SU-DHL-6 (cell line): ENCODE data around the gene E2F3.

ENCODE experiments used
- EZH2phosphoT487 ChIP-seq: fragments of 200-600 bp; sonication (generic), shearing (Covaris generic); conservative IDR thresholded peaks from 2 replicates; pipeline ENCODE4 v1.6.1; 2018; ENCODE audit warnings: mild to moderate bottlenecking, antibody characterized with exemption, low read length, moderate library complexity, mixed read lengths
- TF ChIP-seq, protein P1 (sequence below): fragments of 200-600 bp; sonication (generic); IDR thresholded peaks from one replicate; pipeline ENCODE4 v1.5.1; 2017; ENCODE audit warnings: antibody characterized with exemption, mild to moderate bottlenecking, low read length, moderate library complexity; ENCODE audit not compliant: insufficient read depth, poor library complexity, severe bottlenecking

DNA sequence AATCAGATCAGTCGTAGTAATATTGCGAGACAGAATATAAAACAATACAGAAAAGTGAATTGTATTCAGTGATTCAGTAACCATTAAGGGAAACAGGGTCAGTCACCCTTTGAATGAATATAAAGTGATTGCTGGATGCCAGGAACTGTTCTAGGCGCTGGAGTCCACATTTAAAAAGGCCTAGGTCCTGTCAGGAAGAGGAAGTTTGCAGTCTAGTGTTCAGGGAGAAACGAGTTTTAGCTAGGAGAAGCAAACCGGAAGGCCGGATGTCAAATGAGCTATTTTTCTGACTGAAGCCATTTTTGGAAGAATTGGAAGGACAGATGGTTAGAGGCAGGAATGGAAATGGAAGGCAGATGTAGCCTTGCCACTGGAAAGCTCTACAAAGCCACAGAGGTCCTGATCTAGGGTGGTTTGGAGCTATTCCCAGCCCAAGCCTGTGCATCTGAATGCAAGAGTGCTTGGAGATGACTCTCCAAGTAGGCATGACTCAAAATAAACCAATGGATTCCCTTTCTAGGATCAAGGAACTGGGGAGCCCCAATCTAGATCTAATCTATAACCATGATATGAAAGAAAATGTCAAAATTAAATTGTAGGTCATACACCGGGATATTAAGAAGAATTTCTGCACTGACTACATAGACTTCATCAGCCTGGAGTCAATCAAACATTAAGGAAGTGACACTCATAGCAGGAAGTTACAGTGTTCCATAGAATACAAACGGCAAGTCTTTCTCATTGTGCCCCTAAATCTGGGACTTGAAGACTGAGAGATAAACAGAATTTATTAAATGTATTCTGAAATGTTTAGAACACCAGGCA lies 95.7 kb downstream of the E2F3 start:
- TF ChIP-seq, protein P1, sequence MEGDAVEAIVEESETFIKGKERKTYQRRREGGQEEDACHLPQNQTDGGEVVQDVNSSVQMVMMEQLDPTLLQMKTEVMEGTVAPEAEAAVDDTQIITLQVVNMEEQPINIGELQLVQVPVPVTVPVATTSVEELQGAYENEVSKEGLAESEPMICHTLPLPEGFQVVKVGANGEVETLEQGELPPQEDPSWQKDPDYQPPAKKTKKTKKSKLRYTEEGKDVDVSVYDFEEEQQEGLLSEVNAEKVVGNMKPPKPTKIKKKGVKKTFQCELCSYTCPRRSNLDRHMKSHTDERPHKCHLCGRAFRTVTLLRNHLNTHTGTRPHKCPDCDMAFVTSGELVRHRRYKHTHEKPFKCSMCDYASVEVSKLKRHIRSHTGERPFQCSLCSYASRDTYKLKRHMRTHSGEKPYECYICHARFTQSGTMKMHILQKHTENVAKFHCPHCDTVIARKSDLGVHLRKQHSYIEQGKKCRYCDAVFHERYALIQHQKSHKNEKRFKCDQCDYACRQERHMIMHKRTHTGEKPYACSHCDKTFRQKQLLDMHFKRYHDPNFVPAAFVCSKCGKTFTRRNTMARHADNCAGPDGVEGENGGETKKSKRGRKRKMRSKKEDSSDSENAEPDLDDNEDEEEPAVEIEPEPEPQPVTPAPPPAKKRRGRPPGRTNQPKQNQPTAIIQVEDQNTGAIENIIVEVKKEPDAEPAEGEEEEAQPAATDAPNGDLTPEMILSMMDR = no peak
- no peak for TF ChIP-seq EZH2phosphoT487
